Measurements from ENCODE around the gene ATP8A2.

DNA sequence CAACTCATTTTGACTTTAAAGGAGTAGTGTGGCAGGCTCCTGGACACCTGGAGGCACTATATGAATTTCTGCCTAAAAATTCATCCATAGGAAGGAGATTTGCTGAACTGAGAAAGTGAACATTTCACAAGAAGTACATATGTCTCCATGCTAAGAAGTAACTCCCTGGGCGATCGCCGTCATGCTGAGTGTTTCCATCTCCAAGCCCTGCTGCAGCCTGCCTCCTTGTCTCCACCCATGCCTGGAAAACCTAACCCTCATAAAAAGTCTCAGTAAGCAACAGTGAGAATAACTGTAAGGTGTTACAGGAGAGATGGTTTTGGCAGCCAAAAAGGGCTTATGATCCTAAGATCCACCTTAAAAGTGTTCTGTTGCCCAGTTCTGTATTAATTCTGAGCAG is 428.7 kb downstream of the ATP8A2 start:
- TF ChIP-seq POLR2A (IDR thresholded peaks at IDR 0.05), result no peak
- TF ChIP-seq CTCF (IDR thresholded peaks at IDR 0.05), result no peak

All from upper lobe of left lung (tissue), 4 donors.